Measurements from ENCODE around the gene SLC9A2.

- TF ChIP-seq, protein P1, sequence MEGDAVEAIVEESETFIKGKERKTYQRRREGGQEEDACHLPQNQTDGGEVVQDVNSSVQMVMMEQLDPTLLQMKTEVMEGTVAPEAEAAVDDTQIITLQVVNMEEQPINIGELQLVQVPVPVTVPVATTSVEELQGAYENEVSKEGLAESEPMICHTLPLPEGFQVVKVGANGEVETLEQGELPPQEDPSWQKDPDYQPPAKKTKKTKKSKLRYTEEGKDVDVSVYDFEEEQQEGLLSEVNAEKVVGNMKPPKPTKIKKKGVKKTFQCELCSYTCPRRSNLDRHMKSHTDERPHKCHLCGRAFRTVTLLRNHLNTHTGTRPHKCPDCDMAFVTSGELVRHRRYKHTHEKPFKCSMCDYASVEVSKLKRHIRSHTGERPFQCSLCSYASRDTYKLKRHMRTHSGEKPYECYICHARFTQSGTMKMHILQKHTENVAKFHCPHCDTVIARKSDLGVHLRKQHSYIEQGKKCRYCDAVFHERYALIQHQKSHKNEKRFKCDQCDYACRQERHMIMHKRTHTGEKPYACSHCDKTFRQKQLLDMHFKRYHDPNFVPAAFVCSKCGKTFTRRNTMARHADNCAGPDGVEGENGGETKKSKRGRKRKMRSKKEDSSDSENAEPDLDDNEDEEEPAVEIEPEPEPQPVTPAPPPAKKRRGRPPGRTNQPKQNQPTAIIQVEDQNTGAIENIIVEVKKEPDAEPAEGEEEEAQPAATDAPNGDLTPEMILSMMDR (IDR thresholded peaks at IDR 0.05), result no peak
- no peak for TF ChIP-seq POLR2A (IDR thresholded peaks at IDR 0.05)
These were observed 16.0 kb downstream of the SLC9A2 start for GRCh38 chr2:102635317-102635716.
